GM13977 (cell line): ENCODE measurements around the gene AHRR.
"Not testable (repeated sequence)": the region's sequence is repeated elsewhere in the genome, so short reads cannot be mapped to it uniquely, and the experiment has no call there.

ENCODE experiments used
- DNase-seq: peaks from one replicate; pipeline ENCODE4 v3.0.0; 2012; ENCODE audit warnings: low spot score
- in situ Hi-C: fragments of 300-500 bp; cut with MboI; formaldehyde crosslinking; loops from one replicate; pipeline ENCODE4 v1.12.0; 2022; ENCODE audit warnings: low sequenced_read_pairs, low pct_unique_long_range_greater_than_20kb, mixed read lengths, inconsistent platforms; ENCODE audit not compliant: unreplicated experiment
- TF ChIP-seq, protein P1 (sequence below): IDR thresholded peaks from 2 replicates; pipeline ENCODE4 v1.5.1; 2012; ENCODE audit warnings: mild to moderate bottlenecking, control low read depth; ENCODE audit not compliant: insufficient read depth; ENCODE audit errors: extremely low read depth, missing control alignments

AHRR gene

DNA sequence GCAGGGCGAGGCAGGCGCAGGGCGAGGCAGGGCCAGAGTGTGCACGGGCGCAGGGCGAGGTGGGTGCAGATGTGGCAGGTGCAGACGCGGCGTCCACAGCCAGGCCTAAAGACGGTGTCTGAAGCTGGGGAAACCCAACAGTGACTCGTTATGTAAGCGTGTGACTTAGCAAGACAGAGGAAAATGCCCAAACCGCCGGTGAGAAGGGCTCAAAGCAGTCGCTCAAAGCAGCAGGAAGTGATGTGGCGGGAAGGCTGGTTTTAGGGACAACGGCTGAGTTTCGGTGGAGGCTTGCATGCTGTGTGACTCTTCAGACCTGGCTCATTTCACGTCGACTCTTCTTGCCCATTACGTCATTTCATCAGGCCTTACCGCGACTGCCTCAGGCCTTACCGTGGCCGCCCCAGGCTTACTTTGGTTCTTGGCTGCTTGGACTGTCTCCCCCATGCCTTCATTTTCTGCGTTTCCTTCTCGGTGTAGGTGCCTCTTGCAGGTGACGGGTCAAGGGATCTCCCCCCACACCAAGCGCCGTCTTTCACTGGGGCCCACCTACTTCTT is 71.0 kb downstream of the AHRR start:
- in situ Hi-C loops: no loop called here
- DNase-seq: peak; percentile 95
- TF ChIP-seq, protein P1, sequence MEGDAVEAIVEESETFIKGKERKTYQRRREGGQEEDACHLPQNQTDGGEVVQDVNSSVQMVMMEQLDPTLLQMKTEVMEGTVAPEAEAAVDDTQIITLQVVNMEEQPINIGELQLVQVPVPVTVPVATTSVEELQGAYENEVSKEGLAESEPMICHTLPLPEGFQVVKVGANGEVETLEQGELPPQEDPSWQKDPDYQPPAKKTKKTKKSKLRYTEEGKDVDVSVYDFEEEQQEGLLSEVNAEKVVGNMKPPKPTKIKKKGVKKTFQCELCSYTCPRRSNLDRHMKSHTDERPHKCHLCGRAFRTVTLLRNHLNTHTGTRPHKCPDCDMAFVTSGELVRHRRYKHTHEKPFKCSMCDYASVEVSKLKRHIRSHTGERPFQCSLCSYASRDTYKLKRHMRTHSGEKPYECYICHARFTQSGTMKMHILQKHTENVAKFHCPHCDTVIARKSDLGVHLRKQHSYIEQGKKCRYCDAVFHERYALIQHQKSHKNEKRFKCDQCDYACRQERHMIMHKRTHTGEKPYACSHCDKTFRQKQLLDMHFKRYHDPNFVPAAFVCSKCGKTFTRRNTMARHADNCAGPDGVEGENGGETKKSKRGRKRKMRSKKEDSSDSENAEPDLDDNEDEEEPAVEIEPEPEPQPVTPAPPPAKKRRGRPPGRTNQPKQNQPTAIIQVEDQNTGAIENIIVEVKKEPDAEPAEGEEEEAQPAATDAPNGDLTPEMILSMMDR: no peak

- in situ Hi-C loops: no loop called here
- no peak for DNase-seq
- TF ChIP-seq, protein P1: no peak
Observed at GRCh38 chr5:393846-394275, 72.3 kb downstream of the AHRR start.

DNA sequence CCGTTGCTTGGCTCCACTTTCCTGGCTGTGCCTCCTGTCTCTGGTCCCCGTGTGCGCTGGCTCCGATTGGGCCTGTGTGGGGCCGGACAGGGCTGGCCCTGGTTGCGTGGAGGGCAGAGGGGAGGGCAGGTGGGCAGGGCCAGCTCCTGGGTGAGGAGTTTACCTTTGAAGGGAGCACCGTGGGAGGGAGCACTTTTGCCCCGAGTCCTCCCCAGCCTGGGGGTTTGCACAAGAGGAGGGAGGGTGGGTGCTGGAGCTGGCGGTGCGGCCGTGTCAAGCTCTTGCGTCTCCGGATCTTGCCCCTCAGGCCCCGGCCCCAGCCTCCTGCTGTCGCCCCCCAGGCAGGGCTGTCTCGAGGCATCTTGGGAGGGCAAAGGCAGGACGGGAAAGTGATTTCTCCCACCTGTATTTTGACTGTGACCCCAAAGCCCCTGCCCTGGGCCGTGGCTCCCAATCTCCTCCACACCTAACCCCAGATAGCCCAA is 73.2 kb downstream of the AHRR start:
- TF ChIP-seq, protein P1: no peak
- DNase-seq: no peak
- in situ Hi-C loops: no loop called here

DNA sequence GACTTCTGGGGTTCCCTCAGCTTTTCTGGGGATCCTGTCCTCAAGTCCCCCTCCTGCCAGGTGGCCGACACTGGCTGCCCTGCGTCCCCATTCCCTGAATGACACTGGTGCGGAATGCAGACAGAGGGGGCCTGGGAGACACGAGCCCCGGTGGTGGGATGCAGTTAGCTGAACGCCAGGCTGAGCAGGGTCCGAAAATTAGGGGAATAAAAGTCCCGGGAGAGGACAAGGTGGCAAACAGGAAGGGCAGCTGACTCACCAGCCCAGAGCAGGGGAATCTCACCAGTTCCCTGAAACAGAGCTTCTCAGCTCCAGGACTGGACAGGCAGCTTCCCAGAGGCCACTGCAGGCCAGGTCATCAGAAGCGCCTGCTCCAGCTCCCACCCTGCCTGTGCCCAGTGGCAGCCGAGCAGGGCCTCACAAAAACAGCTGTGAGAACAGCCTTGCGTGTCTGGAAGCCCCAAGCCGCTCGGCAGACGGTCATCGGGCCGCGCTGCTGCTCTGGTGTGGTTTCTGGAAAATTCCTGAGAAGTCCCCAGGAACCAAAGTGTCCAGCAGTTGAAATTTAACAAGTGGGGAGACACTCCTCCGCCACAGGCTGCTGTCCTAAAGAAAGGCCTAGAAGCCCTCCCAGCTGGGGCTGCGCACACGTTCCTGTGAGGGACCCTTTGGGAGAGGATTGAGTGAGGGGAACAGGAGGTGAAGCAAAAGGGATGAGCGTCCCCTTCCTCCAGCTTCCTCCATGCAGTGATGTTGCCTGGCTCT is 73.8 kb downstream of the AHRR start:
- in situ Hi-C loops: no loop called here
- TF ChIP-seq, protein P1: no peak
- no peak for DNase-seq

DNA sequence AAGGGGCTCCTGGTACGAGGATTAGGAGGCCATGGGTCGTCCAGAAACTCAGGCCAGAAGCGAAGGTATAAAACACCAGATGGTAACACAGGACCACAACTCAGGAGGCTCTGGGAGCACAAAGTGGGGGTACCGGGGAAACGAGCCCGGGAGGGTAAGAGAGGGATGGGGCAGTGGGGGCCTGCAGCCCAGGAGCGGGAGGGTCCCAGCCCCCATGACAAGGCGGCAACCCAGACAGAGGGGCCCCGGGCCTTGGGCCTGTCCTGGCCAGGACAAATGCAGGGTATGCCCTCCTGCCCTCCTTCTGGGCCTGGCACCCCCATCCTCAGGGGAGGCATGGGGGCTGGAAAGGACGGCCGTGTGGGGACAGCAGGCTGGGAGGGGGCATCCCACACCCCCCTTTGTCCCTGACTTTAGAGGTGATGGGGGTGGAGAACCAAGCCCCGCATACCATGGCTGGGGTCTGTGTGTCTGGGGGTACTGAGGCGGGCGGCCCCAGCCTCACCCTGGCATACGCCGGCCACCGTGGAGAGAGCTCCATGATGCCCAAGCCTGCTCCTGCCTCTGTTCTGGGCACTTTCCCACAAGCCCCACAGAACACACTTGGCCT is 74.5 kb downstream of the AHRR start:
- in situ Hi-C loops: no loop called here
- TF ChIP-seq, protein P1: no peak
- DNase-seq: no peak

DNA sequence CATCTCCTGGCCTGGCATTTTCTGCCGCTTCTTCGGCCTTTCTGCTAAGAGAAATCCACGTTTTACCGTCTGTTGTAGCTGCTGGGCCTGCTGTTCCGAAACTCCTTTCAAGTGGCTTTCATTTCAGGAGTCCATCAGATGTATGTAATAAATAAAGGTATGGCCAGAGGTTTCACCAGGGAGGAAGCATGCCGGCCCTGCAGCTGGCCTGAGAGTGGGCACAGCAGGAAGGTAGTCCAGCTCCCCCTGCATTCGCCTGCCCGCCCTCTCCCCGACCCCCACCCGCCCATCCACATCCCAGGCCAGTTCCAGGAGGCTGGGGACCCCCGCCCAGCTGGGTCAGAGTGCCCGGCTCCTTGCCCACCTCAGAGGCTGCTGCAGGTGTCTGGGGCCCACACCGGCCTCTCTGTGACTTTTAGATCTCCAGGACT is 75.0 kb downstream of the AHRR start:
- in situ Hi-C loops: no loop called here
- TF ChIP-seq, protein P1: no peak

DNA sequence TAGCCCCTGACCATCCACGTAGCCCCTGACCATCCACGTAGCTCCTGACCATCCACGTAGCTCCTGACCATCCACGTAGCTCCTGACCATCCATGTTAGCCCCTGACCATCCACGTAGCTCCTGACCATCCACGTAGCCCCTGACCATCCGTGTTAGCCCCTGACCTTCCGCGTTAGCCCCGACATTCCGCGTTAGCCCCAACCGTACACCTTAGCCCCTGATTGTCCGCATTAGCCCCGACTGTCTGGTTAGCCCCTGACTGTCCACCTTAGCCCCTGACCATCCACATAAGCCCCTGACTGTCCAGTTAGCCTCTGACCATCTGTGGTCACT is 76.6 kb downstream of the AHRR start:
- in situ Hi-C loops, DNase-seq: not testable (repeated sequence)

More for the DNA sequence above, 75.0 kb downstream of the AHRR start:
- no peak for DNase-seq
